GM12801 (cell line): ENCODE measurements around the gene NUFIP2.

Experiments
- TF ChIP-seq, protein P1 (sequence below): IDR thresholded peaks from one replicate; pipeline ENCODE4 v1.5.1; 2011; ENCODE audit warnings: control low read depth; ENCODE audit not compliant: insufficient read length; ENCODE audit errors: extremely low read depth

NUFIP2 gene

GRCh38 chr17:29219378-29220047 lies 74.4 kb downstream of the NUFIP2 start:
- TF ChIP-seq, protein P1, sequence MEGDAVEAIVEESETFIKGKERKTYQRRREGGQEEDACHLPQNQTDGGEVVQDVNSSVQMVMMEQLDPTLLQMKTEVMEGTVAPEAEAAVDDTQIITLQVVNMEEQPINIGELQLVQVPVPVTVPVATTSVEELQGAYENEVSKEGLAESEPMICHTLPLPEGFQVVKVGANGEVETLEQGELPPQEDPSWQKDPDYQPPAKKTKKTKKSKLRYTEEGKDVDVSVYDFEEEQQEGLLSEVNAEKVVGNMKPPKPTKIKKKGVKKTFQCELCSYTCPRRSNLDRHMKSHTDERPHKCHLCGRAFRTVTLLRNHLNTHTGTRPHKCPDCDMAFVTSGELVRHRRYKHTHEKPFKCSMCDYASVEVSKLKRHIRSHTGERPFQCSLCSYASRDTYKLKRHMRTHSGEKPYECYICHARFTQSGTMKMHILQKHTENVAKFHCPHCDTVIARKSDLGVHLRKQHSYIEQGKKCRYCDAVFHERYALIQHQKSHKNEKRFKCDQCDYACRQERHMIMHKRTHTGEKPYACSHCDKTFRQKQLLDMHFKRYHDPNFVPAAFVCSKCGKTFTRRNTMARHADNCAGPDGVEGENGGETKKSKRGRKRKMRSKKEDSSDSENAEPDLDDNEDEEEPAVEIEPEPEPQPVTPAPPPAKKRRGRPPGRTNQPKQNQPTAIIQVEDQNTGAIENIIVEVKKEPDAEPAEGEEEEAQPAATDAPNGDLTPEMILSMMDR, result peak; percentile 87

GRCh38 chr17:29216856-29217255 lies 77.1 kb downstream of the NUFIP2 start:
- TF ChIP-seq, protein P1, result no peak

- TF ChIP-seq, protein P1, result no peak
These were observed 77.8 kb downstream of the NUFIP2 start for GRCh38 chr17:29216181-29216580.

GRCh38 chr17:29215717-29216116 lies 78.2 kb downstream of the NUFIP2 start:
- TF ChIP-seq, protein P1, result no peak

GRCh38 chr17:29215174-29215573 lies 78.8 kb downstream of the NUFIP2 start:
- TF ChIP-seq, protein P1, result no peak

- TF ChIP-seq, protein P1, result no peak
These were observed 79.5 kb downstream of the NUFIP2 start for GRCh38 chr17:29214215-29215146.

DNA sequence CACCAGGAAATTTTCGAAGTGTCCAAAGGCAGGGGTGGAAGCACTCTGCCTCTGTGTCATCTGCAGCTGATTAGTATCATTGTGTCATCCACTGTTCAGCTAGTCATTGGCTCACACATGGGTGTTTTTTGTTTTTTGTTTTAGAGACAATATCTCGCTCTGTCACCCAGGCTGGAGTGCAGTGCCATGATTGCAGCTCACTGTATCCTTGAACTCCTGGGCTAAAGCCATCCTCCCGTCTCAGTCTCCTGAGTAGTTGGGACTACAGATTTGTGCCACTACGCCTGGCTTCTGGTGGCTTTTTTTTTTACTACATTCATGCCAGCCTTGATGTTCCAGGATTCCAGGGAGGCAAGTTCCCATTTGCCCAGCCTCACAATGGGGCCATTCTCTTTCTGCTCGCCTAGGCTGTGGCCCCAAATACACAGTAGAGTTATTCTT lies 81.2 kb downstream of the NUFIP2 start:
- TF ChIP-seq, protein P1, result no peak
